OCI-LY7 (cell line): Measurements from ENCODE around the gene PRKD1.

Experiments
- EZH2phosphoT487 ChIP-seq: fragments of 200-600 bp; sonication (generic); IDR thresholded peaks from 2 replicates; pipeline ENCODE4 v1.6.1; 2018; ENCODE audit warnings: low read depth, borderline replicate concordance, mild to moderate bottlenecking, mixed run types, antibody characterized with exemption, low read length, moderate library complexity, mixed read lengths
- TF ChIP-seq, protein P1 (sequence below): fragments of 200-600 bp; sonication (generic); conservative IDR thresholded peaks from 2 replicates; pipeline ENCODE4 v1.5.1; 2014; ENCODE audit warnings: mild to moderate bottlenecking, antibody characterized with exemption, low read length, moderate library complexity, mixed read lengths

DNA sequence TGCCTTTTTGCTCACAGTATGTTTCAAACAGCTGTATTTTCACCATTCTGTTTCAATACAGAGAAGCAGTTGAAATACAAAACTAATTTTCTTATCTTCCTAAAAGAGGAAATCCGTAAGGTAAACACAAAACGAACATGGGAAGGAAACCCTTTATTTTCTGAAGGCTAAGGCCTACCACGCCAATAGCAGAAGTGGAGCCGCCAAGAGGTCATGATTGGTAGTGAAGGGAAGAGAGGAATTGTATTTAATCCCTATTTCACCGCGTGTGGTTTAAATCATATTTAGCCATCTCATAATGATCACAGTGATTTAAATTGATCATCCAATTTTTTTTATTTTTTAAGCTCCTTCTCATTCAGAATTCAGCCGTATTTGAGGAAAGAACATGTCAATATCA, 398.2 kb downstream of the PRKD1 start:
- TF ChIP-seq, protein P1, sequence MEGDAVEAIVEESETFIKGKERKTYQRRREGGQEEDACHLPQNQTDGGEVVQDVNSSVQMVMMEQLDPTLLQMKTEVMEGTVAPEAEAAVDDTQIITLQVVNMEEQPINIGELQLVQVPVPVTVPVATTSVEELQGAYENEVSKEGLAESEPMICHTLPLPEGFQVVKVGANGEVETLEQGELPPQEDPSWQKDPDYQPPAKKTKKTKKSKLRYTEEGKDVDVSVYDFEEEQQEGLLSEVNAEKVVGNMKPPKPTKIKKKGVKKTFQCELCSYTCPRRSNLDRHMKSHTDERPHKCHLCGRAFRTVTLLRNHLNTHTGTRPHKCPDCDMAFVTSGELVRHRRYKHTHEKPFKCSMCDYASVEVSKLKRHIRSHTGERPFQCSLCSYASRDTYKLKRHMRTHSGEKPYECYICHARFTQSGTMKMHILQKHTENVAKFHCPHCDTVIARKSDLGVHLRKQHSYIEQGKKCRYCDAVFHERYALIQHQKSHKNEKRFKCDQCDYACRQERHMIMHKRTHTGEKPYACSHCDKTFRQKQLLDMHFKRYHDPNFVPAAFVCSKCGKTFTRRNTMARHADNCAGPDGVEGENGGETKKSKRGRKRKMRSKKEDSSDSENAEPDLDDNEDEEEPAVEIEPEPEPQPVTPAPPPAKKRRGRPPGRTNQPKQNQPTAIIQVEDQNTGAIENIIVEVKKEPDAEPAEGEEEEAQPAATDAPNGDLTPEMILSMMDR, result peak; percentile 63
- no peak for TF ChIP-seq EZH2phosphoT487
